ENCODE results near the gene CABLES2.
A peak's percentile ranks its signal among the peaks of the same experiment; 100 is the strongest.

The CABLES2 gene

GRCh38 chr20:62418709-62419487, 11.8 kb upstream of the CABLES2 start:
- in situ Hi-C loops (cut with MboI; ENCODE audit: low sequenced_read_pairs), result no loop called here

DNA sequence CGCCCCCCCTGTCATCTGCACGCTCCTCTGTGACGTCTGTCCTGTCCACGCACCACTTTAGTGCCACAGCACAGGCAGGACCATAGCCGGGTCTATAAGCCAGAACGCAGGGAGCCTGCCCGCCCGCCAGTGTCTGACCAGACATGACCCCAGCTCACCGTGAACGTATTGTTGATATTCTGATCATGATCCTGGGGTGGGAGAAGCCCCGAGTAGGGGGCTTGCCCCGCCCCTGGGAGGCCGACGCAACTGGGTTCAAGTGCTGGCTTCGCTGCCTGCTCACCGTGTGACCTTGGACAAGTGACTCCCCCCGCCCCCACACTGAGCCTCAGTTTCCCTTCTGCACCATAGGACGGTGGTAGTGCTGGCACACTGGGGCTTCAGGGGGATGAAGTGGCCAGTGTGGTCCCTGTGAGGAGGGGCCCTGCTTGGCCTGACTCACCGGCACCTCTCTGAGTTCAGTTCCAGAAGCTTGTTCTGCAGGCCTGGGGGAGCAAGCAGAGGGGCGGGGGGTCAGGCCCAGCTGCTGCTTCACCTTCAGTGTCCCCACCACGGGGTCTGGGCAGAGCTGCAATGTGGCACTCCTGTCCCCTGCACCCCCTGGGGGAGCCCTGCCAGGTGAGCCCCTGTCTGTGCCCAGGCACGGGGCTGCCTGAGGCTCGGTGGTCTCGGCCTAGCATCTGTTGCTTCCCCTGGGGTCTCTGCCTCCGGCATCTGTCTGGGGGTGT, 11.1 kb upstream of the CABLES2 start:
- Histone ChIP-seq H3K4me1 (no peaks in the 10 kb centered on the region), H3K9me3 (no peaks in the 10 kb centered on the region), H3K4me3 (no peak overlapping the region), H3K36me3 (replicated peaks) (no peaks in the 10 kb centered on the region), H3K27me3 (ENCODE audit: low read depth) (no peaks in the 10 kb centered on the region)
- DNase-seq (ENCODE audit: low spot score in 2 of 2), result no peak
- in situ Hi-C loops (cut with MboI; ENCODE audit: low sequenced_read_pairs), result no loop called here

More at GRCh38 chr20:62418709-62419487, 11.8 kb upstream of the CABLES2 start:
- Histone ChIP-seq H3K27me3 (ENCODE audit: low read depth) (no peaks in the 10 kb centered on the region), H3K36me3 (replicated peaks) (no peaks in the 10 kb centered on the region), H3K4me1 (no peaks in the 10 kb centered on the region), H3K4me3 (no peak overlapping the region), H3K9me3 (no peaks in the 10 kb centered on the region)
- no peak for DNase-seq (ENCODE audit: low spot score in 2 of 2)

DNA sequence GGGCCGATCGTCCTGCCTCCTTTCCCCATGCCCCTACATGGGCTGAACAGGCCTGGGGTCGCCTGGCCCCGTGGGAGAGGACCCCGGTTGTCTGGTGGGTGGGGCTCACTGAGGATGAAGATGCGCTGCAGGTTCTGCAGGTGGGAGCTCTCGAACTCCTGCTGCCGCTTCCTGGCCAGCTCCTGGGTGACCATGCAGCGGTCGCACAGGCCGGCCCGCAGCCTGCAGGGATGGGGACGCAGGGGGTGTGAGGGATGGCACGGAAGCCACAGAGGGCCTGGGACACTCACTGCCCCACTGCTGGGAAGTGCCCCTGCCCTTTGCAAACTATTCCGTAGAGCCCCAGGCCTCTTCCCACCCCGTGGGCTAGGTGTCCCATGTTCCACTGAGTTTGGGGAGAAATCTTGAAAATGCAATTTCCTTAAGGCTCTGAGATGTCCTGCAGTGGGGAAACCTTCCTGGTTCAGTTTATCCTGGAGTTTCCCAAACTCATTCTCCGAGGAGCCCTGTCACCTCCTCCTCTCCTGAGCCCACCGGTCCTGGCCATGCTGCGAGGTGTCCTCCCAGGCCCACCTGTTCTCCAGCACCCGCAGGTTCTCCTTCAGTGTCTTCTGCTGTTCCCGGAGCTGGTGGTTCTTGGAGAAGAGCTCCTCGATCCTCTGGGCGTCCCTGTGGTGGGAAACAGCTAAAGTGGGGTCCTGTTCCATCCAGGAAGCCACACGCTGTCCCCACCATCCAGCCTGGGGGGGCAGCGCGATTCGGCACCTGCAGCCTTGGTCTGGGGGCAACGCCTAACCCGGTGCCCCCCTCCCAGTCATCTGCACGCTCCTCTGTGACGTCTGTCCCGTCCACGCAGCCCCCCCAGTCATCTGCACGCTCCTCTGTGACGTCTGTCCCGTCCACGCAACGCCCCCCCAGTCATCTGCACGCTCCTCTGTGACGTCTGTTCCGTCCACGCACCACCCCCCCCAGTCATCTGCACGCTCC, 9.9 kb upstream of the CABLES2 start:
- no peaks in the 10 kb centered on the region for H3K4me1 ChIP-seq
- no peaks in the 10 kb centered on the region for H3K9me3 ChIP-seq
- H3K27me3 ChIP-seq (ENCODE audit: low read depth), result no peaks in the 10 kb centered on the region
- no peaks in the 10 kb centered on the region for H3K36me3 ChIP-seq (replicated peaks)
- H3K4me3 ChIP-seq, result no peak overlapping the region
- in situ Hi-C loops (cut with MboI; ENCODE audit: low sequenced_read_pairs), result no loop called here
- DNase-seq (ENCODE audit: low spot score in 2 of 2), result no peak

GRCh38 chr20:62415354-62416111, 8.4 kb upstream of the CABLES2 start:
- Histone ChIP-seq H3K9me3 (no peaks in the 10 kb centered on the region), H3K4me3 (no peak overlapping the region), H3K4me1 (no peaks in the 10 kb centered on the region), H3K27me3 (ENCODE audit: low read depth) (no peaks in the 10 kb centered on the region), H3K36me3 (replicated peaks) (no peaks in the 10 kb centered on the region)
- no peak for DNase-seq (ENCODE audit: low spot score in 2 of 2)
- in situ Hi-C loops (cut with MboI; ENCODE audit: low sequenced_read_pairs), result no loop called here

GRCh38 chr20:62413896-62414481, 6.9 kb upstream of the CABLES2 start:
- no peaks in the 10 kb centered on the region for H3K36me3 ChIP-seq (replicated peaks)
- no peaks in the 10 kb centered on the region for H3K4me1 ChIP-seq
- no peak overlapping the region for H3K4me3 ChIP-seq
- in situ Hi-C loops (cut with MboI; ENCODE audit: low sequenced_read_pairs), result no loop called here
- no peaks in the 10 kb centered on the region for H3K27me3 ChIP-seq (ENCODE audit: low read depth)
- H3K9me3 ChIP-seq, result no peaks in the 10 kb centered on the region
- DNase-seq (ENCODE audit: low spot score in 2 of 2), result no peak

- no peaks in the 10 kb centered on the region for H3K36me3 ChIP-seq (replicated peaks)
- no peaks in the 10 kb centered on the region for H3K27me3 ChIP-seq (ENCODE audit: low read depth)
- no peaks in the 10 kb centered on the region for H3K9me3 ChIP-seq
- no peak for DNase-seq (ENCODE audit: low spot score in 2 of 2)
- H3K4me3 ChIP-seq, result no peak overlapping the region
- in situ Hi-C loops (cut with MboI; ENCODE audit: low sequenced_read_pairs), result no loop called here
- no peaks in the 10 kb centered on the region for H3K4me1 ChIP-seq
Measured at GRCh38 chr20:62413025-62413570, 6.0 kb upstream of the CABLES2 start.

GRCh38 chr20:62412194-62413024, 5.3 kb upstream of the CABLES2 start:
- Histone ChIP-seq H3K4me3 (no peak overlapping the region), H3K36me3 (replicated peaks) (no peaks in the 10 kb centered on the region), H3K27me3 (ENCODE audit: low read depth) (no peaks in the 10 kb centered on the region), H3K9me3 (no peaks in the 10 kb centered on the region), H3K4me1 (peaks cover 5% of the 10 kb centered on the region; the same call in 1 of the 2 replicates)
- no peak for DNase-seq (ENCODE audit: low spot score in 2 of 2)
- in situ Hi-C loops (cut with MboI; ENCODE audit: low sequenced_read_pairs), result no loop called here

DNA sequence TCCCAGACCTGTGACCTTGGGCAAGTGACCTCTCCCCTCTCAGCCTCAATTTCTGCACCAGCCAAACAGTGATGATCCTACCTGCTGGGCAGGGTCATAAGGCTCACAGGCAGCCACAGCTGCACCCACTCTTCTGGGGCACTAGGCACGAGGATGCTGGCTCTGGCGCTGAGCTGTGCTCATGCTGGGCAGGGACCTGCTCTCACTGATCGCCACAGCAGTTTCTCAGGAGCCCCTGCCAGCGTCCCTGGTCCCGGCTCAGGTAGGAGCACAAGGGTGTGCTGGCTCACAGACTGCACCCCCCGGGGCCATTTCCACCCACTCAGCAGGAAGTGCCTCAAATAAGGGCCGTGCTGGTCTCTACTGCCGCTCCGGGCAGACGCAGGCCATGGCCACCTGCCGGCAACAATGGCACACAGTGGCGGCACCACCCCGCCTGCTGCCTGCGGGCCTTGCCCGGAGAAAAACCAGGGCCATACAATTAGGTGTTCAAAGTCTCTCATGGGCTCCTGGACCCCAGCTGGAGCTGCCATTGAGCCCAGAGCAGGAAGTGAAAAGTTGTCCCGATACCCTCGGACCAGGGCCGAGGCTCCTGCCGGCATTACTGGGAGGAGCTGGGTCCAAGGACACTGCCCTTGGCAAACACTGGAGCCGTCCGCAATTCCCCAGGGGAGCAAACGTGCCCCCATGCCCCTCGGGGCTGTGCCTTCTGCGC, 4.6 kb upstream of the CABLES2 start:
- in situ Hi-C loops (cut with MboI; ENCODE audit: low sequenced_read_pairs), result no loop called here
- no peak for DNase-seq (ENCODE audit: low spot score in 2 of 2)
- H3K4me3 ChIP-seq, result no peak overlapping the region
- H3K4me1 ChIP-seq, result peaks cover 6% of the 10 kb centered on the region; the same call in 1 of the 2 replicates
- H3K36me3 ChIP-seq (replicated peaks), result no peaks in the 10 kb centered on the region
- no peaks in the 10 kb centered on the region for H3K9me3 ChIP-seq
- H3K27me3 ChIP-seq (ENCODE audit: low read depth), result no peaks in the 10 kb centered on the region

DNA sequence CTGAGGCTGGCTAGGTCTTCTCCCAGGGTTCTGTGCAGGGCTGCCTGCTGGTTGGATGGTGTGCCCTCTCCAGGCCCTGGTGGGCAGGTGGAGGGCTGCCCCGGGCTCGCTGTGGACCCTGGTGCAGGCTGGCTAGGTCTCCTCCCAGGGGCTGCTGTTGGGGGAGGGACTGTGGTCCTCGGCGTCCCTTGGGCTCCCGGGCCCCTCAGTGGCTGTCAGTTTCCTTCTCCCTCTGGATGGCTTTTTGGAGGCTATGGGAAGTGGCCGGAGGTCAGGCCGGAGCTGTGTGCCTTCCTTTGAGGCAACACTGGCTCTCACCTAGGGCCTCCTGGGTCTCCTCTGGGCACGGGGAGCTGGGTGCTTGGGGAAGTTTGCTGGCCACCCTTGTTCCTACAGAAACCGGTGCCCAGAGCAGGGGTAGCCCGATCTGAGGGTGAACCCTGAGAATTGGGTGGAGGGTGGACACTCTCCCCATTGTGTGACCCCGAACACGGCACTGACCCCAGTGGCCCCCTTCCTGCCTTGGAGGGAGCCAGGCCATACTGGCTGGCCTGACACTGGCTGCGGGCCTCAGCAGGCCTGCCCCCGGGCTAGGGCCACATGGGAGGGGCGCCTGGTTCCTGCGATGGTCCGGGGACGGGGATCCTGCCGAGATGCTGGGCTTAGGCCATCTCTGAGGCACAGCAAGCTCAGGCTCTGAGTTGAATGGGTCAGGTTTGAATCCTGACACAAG, 3.8 kb upstream of the CABLES2 start:
- no peak for DNase-seq (ENCODE audit: low spot score in 2 of 2)
- Histone ChIP-seq H3K4me1 (peaks cover 12% of the 10 kb centered on the region), H3K36me3 (replicated peaks) (no peaks in the 10 kb centered on the region), H3K9me3 (no peaks in the 10 kb centered on the region), H3K27me3 (ENCODE audit: low read depth) (no peaks in the 10 kb centered on the region), H3K4me3 (no peak overlapping the region)
- in situ Hi-C loops (cut with MboI; ENCODE audit: low sequenced_read_pairs), result no loop called here

- no peak overlapping the region for H3K4me3 ChIP-seq
- DNase-seq (ENCODE audit: low spot score in 2 of 2), result peak in 1 of 2 experiments; percentile 79
- in situ Hi-C loops (cut with MboI; ENCODE audit: low sequenced_read_pairs), result no loop called here
Measured at GRCh38 chr20:62409931-62410745, 3.1 kb upstream of the CABLES2 start.

More at GRCh38 chr20:62409931-62410745, 3.1 kb upstream of the CABLES2 start:
- H3K36me3 ChIP-seq (replicated peaks), result no peaks in the 10 kb centered on the region
- H3K27me3 ChIP-seq (ENCODE audit: low read depth), result no peaks in the 10 kb centered on the region
- peaks cover 15% of the 10 kb centered on the region for H3K4me1 ChIP-seq
- no peaks in the 10 kb centered on the region for H3K9me3 ChIP-seq

Data from HAP-1 (cell line).